B cell (primary cell): ENCODE results near the gene EXOC4. TPM values are rescaled to one million over a fixed set of nuclear protein-coding genes. Genes with fewer than 3 reads are reported as not detected.

Experiments
- ATAC-seq: fragments of 200-7000 bp; cut with Tn5 transposase; one replicate; pipeline ENCODE4 v1.10.0; 2021; ENCODE audit warnings: low read depth, mild to moderate bottlenecking, moderate number of reproducible peaks, moderate library complexity
- CTCF ChIA-PET: fragments of 350-600 bp; sonication (Branson Sonifier 250); formaldehyde crosslinking; loops from one replicate; lab custom pipeline; 2021; ENCODE audit warnings: antibody characterized with exemption, inconsistent platforms; lab: Charles Lee
- POLR2A ChIA-PET: fragments of 350-600 bp; sonication (Branson Sonifier 250); formaldehyde crosslinking; loops from one replicate; lab custom pipeline; 2021; ENCODE audit warnings: antibody characterized with exemption; lab: Charles Lee
- DNase-seq: peaks from one replicate; pipeline ENCODE4 v3.0.0; 2013
- H2AFZ ChIP-seq: 2 replicates; pipeline ENCODE4 v1.6.1; 2012; ENCODE audit warnings: mild to moderate bottlenecking, low read depth, low read length; ENCODE audit not compliant: insufficient read depth, poor library complexity, severe bottlenecking
- H3K27ac ChIP-seq, 2 donors: 1 replicate in 1 of 2; 2 replicates in 1 of 2; pipeline ENCODE4 v1.5.1; 2012 to 2013; ENCODE audit warnings: low read length in 2 of 2, mild to moderate bottlenecking in 2 of 2, moderate library complexity in 1 of 2
- H3K27me3 ChIP-seq, 4 experiments: fragments of 200-600 bp in 1 of 4; sonication (generic) in 1 of 4; replicated peaks in 1 of 4; 1 replicate in 2 of 4; 2 replicates in 2 of 4; pipeline versions ENCODE4 v1.6.1 to v1.7.0; 2013 to 2016; ENCODE audit warnings: low read length in 3 of 4, mild to moderate bottlenecking in 2 of 4, mixed read lengths in 1 of 4, moderate library complexity in 1 of 4; ENCODE audit not compliant: insufficient read depth in 4 of 4, control insufficient read depth in 3 of 4; ENCODE audit errors: control extremely low read depth in 1 of 4
- H3K36me3 ChIP-seq, 2 experiments: replicated peaks in 1 of 2; 1 replicate in 1 of 2; 2 replicates in 1 of 2; pipeline versions ENCODE4 v1.6.1 to v1.7.1; 2013; ENCODE audit warnings: low read length in 1 of 2; ENCODE audit not compliant: insufficient read depth in 2 of 2, control insufficient read depth in 1 of 2; ENCODE audit errors: control extremely low read depth in 1 of 2, extremely low read depth in 1 of 2
- H3K4me1 ChIP-seq, 2 donors: fragments of 200-600 bp in 1 of 2; sonication (generic) in 1 of 2; 1 replicate in 1 of 2; 2 replicates in 1 of 2; pipeline versions ENCODE4 v1.5.1 to v1.6.1; 2013 to 2017; ENCODE audit warnings: low read length in 2 of 2; ENCODE audit not compliant: control insufficient read depth in 2 of 2, insufficient read depth in 2 of 2
- H3K4me2 ChIP-seq: replicated peaks from 2 replicates; pipeline ENCODE3; 2012; ENCODE audit warnings: mild to moderate bottlenecking, low read depth, low read length; ENCODE audit not compliant: poor library complexity, severe bottlenecking
- H3K4me3 ChIP-seq, 5 experiments: fragments of 200-600 bp in 1 of 5; sonication (generic) in 1 of 5; 1 replicate in 3 of 5; 2 replicates in 2 of 5; pipeline versions ENCODE4 v1.5.1 to v1.7.0; 2011 to 2016; ENCODE audit warnings: low read length in 4 of 5, mild to moderate bottlenecking in 4 of 5, low read depth in 2 of 5, control low read depth in 1 of 5, moderate library complexity in 1 of 5; ENCODE audit not compliant: insufficient read depth in 1 of 5; ENCODE audit errors: control extremely low read depth in 1 of 5, extremely low read depth in 1 of 5
- H3K79me2 ChIP-seq: fragments of 200-600 bp; sonication (generic); one replicate; pipeline ENCODE4 v1.6.0; 2016; ENCODE audit warnings: low read length; ENCODE audit not compliant: control insufficient read depth, insufficient read depth
- H3K9ac ChIP-seq: fragments of 200-600 bp; sonication (generic); 2 replicates; pipeline ENCODE4 v1.6.1; 2017; ENCODE audit warnings: mild to moderate bottlenecking, low read length, moderate library complexity
- H3K9me3 ChIP-seq, 3 donors: one replicate each; pipeline versions ENCODE4 v1.6.1 to v1.7.1; 2013; ENCODE audit warnings: low read length in 2 of 3; ENCODE audit not compliant: control insufficient read depth in 2 of 3, insufficient read depth in 1 of 3; ENCODE audit errors: control extremely low read depth in 1 of 3
- H4K20me1 ChIP-seq: 2 replicates; pipeline ENCODE4 v1.6.0; 2012; ENCODE audit warnings: mild to moderate bottlenecking, low read length; ENCODE audit not compliant: insufficient read depth, control insufficient read depth, poor library complexity, severe bottlenecking
- H3K27ac Mint-ChIP-seq: one replicate; pipeline ENCODE4 v1.8.0; 2021; ENCODE audit warnings: mixed read lengths
- H3K27me3 Mint-ChIP-seq: one replicate; pipeline ENCODE4 v1.8.0; 2021; ENCODE audit warnings: mixed read lengths
- H3K4me1 Mint-ChIP-seq: one replicate; pipeline ENCODE4 v1.8.0; 2021; ENCODE audit warnings: mixed read lengths
- H3K4me3 Mint-ChIP-seq: one replicate; pipeline ENCODE4 v1.8.0; 2021; ENCODE audit warnings: mixed read lengths
- H3K9me3 Mint-ChIP-seq: one replicate; pipeline ENCODE4 v1.8.0; 2022; ENCODE audit warnings: mixed read lengths; ENCODE audit not compliant: insufficient read depth
- CTCF ChIP-seq: fragments of 200-600 bp; IDR thresholded peaks from one replicate; pipeline ENCODE4 v1.8.0; 2022; ENCODE audit warnings: antibody characterized with exemption, mild to moderate bottlenecking
- EZH2 ChIP-seq: IDR thresholded peaks from 2 replicates; pipeline ENCODE4 v1.6.1; 2012; ENCODE audit warnings: borderline replicate concordance, low read depth, mild to moderate bottlenecking, moderate library complexity, low read length; ENCODE audit not compliant: insufficient read depth, poor library complexity, severe bottlenecking
- WGBS: methylation state at CpG from one replicate; pipeline ENCODE4 v1.1.5; 2013; ENCODE audit warnings: missing lambda C conversion rate; ENCODE audit not compliant: insufficient coverage; 5-methylcytosine and 5-hydroxymethylcytosine counted together
- intact Hi-C: fragments of 100-400 bp; cut with micrococcal nuclease; formaldehyde crosslinking; loops from one replicate; pipeline ENCODE4 v1.10.0; 2022
- polyA plus RNA-seq: library from polyadenylated mRNA; depleted of rRNA; stranded (reverse); fragments of >200 nt; gene quantifications from 2 replicates; pipeline ENCODE4 v1.2.3, GENCODE V29; 2012
- total RNA-seq, 2 donors: library from RNA; stranded (reverse); fragments of 120-200 nt in 1 of 2; gene quantifications; 1 replicate in 1 of 2; 2 replicates in 1 of 2; pipeline versions ENCODE4 v1.2.3 to v1.2.4, GENCODE V29; 2013 to 2022

The EXOC4 gene
- total and polyA plus RNA-seq, 2 donors (not counting 1 experiment from before 2014, with no cell fraction given) = 16.7 to 135 TPM

DNA sequence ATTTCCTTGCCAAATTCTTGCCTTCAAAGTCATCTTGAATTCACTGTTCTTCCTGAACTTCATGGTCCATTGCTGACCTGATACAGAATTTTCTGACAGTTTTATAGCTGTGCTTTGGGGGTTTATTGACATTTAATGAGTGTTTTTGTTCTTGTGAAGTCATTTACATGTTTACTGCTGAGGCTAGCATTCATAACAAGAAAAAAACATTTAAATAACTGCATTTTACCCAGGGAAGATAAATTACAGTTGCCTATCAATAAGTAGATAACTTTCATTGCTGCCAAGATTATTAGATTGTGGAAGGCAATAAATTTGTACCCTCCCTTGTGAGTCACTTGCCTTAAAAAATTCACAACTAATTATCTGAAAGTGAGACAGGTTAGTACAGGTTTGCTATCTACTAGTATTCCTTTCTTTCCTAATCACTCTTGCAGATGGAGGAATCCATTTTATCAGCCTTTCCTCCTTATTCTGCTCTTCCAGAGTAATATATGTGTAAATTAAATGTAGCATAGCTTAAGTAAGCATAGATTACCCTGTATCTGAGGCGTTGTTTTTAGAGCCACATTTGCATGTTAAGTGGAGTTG lies 178.4 kb downstream of the EXOC4 start:
- DNase-seq (no peak), ATAC-seq (no peak)
- Histone ChIP-seq H3K4me1 (no peaks in the 10 kb centered on the region), H3K4me2 (no peak overlapping the region), H3K27me3 (no peaks in the 10 kb centered on the region), H3K36me3 (peaks cover 0 to 4% of the 10 kb centered on the region in 2 experiments), H3K9ac (no peak overlapping the region), H3K4me3 (no peak overlapping the region), H3K27ac (no peak overlapping the region), H3K9me3 (no peaks in the 10 kb centered on the region), H2AFZ (no peak overlapping the region), H4K20me1 (no peaks in the 10 kb centered on the region), H3K79me2 (no peaks in the 10 kb centered on the region)
- intact Hi-C loops = no loop called here
- no peak overlapping the region for H3K4me3 Mint-ChIP-seq
- H3K9me3 Mint-ChIP-seq = no peaks in the 10 kb centered on the region
- CTCF ChIA-PET = no interaction called here
- POLR2A ChIA-PET = no interaction called here
- no peak for TF ChIP-seq EZH2
- TF ChIP-seq CTCF = no peak
- WGBS = 88% methylated on average over 1 of the region's 1 CpG
- H3K4me1 Mint-ChIP-seq = peaks cover 5% of the 10 kb centered on the region
- H3K27me3 Mint-ChIP-seq = no peaks in the 10 kb centered on the region
- H3K27ac Mint-ChIP-seq = no peak overlapping the region

DNA sequence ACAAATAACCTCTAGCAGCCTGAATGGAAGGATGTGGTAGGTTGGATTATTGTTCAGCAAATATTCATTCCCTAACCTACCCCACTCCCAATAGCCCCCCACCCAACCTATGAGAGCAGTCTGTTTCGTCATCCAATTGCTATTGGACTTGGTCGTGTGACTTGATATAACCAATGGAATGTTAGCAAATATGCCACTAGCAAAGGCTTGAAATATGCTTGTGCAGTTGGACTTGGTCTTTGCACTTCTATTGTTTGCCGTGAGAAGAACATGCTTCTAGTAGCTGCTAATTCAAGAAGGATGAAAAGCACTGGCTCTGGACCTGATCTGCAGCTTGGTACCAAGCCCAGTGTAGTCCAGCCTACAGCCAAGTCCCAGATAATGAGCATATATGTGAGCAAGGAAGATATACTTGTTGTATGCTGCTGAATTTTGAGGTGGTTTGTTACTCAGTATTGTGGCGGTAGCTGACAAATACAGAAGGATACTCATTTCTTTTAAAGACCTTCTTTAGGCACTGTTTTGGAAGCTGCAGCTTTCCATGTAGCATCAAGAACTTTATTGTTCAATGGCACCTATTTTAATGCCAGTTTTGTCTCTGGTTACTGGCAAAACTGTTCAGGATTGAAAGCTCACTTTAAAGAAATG lies 180.4 kb downstream of the EXOC4 start:
- H3K9me3 Mint-ChIP-seq = no peaks in the 10 kb centered on the region
- CTCF ChIA-PET = interaction anchor here (1.6 to 3.7 kb wide), 4 partner anchors 11 to 1574 kb away, joined by 4 to 35 read pairs (median 14); no protein-coding TSS in a partner anchor
- no peak overlapping the region for H3K4me3 ChIP-seq
- WGBS = 100% methylated on average over 2 of the region's 4 CpGs
- H3K4me1 Mint-ChIP-seq = peaks cover 5% of the 10 kb centered on the region
- H2AFZ ChIP-seq = no peak overlapping the region
- peaks cover 0 to 1% of the 10 kb centered on the region in 2 experiments for H3K36me3 ChIP-seq
- POLR2A ChIA-PET = no interaction called here
- no peaks in the 10 kb centered on the region for H3K4me1 ChIP-seq
- TF ChIP-seq EZH2 = no peak
- no peak for TF ChIP-seq CTCF
- intact Hi-C loops = no loop called here
- H3K4me3 Mint-ChIP-seq = no peak overlapping the region
- H3K4me2 ChIP-seq = no peak overlapping the region
- no peaks in the 10 kb centered on the region for H3K79me2 ChIP-seq
- no peak overlapping the region for H3K27ac ChIP-seq
- H3K9ac ChIP-seq = no peak overlapping the region
- no peaks in the 10 kb centered on the region for H4K20me1 ChIP-seq
- no peak for ATAC-seq
- no peak for DNase-seq
- no peak overlapping the region for H3K27ac Mint-ChIP-seq
- no peaks in the 10 kb centered on the region for H3K27me3 ChIP-seq
- H3K27me3 Mint-ChIP-seq = no peaks in the 10 kb centered on the region
- H3K9me3 ChIP-seq = no peaks in the 10 kb centered on the region
